ENCODE data around the gene WDR5B.
"Not testable (repeated sequence)": the region's sequence is repeated elsewhere in the genome, so short reads cannot be mapped to it uniquely, and the experiment has no call there.

The WDR5B gene

GRCh38 chr3:122365582-122366378 lies 50.1 kb downstream of the WDR5B start:
- not testable (repeated sequence) for DNase-seq (ENCODE audit: low read depth in 2 of 2)

GRCh38 chr3:122365073-122365472 lies 50.8 kb downstream of the WDR5B start:
- no peak for DNase-seq (ENCODE audit: low read depth in 2 of 2)

- no peak for DNase-seq (ENCODE audit: low read depth in 2 of 2)
Observed at GRCh38 chr3:122364490-122364889, 51.4 kb downstream of the WDR5B start.

All from stimulated activated CD8-positive, alpha-beta memory T cell treated with anti-CD3 and anti-CD28 coated beads, Interleukin-7, amount 100 ng/mL, for 1 hour (primary cell).